C4-2B (cell line): ENCODE results near the gene CEP68.
"Not testable (repeated sequence)": the region's sequence is repeated elsewhere in the genome, so short reads cannot be mapped to it uniquely, and the experiment has no call there.

Source experiments
- H3K27ac ChIP-seq: fragments of 450-650 bp; 2 replicates; pipeline ENCODE4 v1.5.1; 2017
- CTCF ChIP-seq: fragments of 450-650 bp; conservative IDR thresholded peaks from 2 replicates; pipeline ENCODE4 v1.5.1; 2017; ENCODE audit warnings: mild to moderate bottlenecking
- ZFX ChIP-seq: fragments of 450-650 bp; IDR thresholded peaks from 2 replicates; pipeline ENCODE4 v1.6.1; 2017

Gene CEP68

GRCh38 chr2:65031341-65032018 lies 24.7 kb upstream of the CEP68 start:
- H3K27ac ChIP-seq, result no peak overlapping the region
- TF ChIP-seq ZFX (no peak), CTCF (no peak)

GRCh38 chr2:65032019-65032975 lies 23.9 kb upstream of the CEP68 start:
- TF ChIP-seq CTCF, result no peak
- TF ChIP-seq ZFX, result no peak
- no peak overlapping the region for H3K27ac ChIP-seq

GRCh38 chr2:65033178-65033577 lies 23.0 kb upstream of the CEP68 start:
- no peak overlapping the region for H3K27ac ChIP-seq
- TF ChIP-seq CTCF (no peak; the same call in 1 of the 2 replicates), ZFX (no peak)

- not testable (repeated sequence) for H3K27ac ChIP-seq
These were observed 22.5 kb upstream of the CEP68 start for GRCh38 chr2:65033667-65034066.

GRCh38 chr2:65035351-65035943 lies 20.8 kb upstream of the CEP68 start:
- H3K27ac ChIP-seq, result no peak overlapping the region
- no peak for TF ChIP-seq CTCF
- TF ChIP-seq ZFX, result no peak

- TF ChIP-seq ZFX (no peak), CTCF (no peak)
- no peak overlapping the region for H3K27ac ChIP-seq
These were observed 19.0 kb upstream of the CEP68 start for GRCh38 chr2:65037178-65037577.

GRCh38 chr2:65039640-65040039 lies 16.6 kb upstream of the CEP68 start:
- no peak overlapping the region for H3K27ac ChIP-seq
- TF ChIP-seq CTCF, result no peak
- no peak for TF ChIP-seq ZFX
